GM10248 (cell line): ENCODE data around the gene CFDP1.
"Not testable (repeated sequence)": the region's sequence is repeated elsewhere in the genome, so short reads cannot be mapped to it uniquely, and the experiment has no call there.

ENCODE experiments used
- CTCF ChIA-PET: fragments of 300-600 bp; sonication (Branson Sonifier 250); formaldehyde crosslinking; extraction: SDS; loops from one replicate; lab custom pipeline; 2021; ENCODE audit warnings: antibody characterized with exemption; lab: Yijun Ruan, JAX
- POLR2A ChIA-PET: fragments of 350-650 bp; sonication (Branson Sonifier 250); formaldehyde crosslinking; extraction: SDS; loops from one replicate; lab custom pipeline; 2020; ENCODE audit warnings: antibody characterized with exemption; lab: Yijun Ruan, JAX
- DNase-seq: peaks from one replicate; pipeline ENCODE4 v3.0.0; 2012; ENCODE audit errors: extremely low spot score
- CTCF ChIP-seq: IDR thresholded peaks from 2 replicates; pipeline ENCODE4 v1.5.1; 2012; ENCODE audit warnings: mild to moderate bottlenecking, low read depth; ENCODE audit errors: extremely low read depth, missing control alignments, control extremely low read depth

CFDP1 gene

GRCh38 chr16:75271441-75272096, 161.7 kb downstream of the CFDP1 start:
- TF ChIP-seq CTCF = no peak
- POLR2A ChIA-PET = no interaction called here
- CTCF ChIA-PET = interaction anchor here (1.1 kb wide), 1 partner anchor 245 kb away, joined by 3 read pairs; no protein-coding TSS in a partner anchor
- DNase-seq = peak; percentile 24

DNA sequence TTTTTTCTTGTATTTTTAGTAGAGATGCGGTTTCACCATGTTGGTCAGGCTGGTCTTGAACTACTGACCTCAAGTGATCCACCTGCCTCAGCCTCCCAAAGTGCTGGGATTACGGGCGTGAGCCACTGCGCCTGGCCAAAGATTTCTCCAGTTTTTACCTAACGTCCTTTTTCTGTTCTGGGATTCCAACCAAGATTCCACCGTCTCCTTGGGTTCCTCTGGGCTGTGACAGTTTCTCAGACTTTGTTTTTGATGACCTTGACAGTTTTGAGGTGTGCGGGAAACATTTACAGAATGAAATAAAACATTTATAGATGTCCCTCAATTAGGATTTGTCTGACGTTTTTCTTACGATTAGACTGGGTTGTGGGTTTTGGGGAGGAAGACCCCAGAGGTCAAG, 163.9 kb downstream of the CFDP1 start:
- CTCF ChIA-PET, POLR2A ChIA-PET, DNase-seq: not testable (repeated sequence)

DNA sequence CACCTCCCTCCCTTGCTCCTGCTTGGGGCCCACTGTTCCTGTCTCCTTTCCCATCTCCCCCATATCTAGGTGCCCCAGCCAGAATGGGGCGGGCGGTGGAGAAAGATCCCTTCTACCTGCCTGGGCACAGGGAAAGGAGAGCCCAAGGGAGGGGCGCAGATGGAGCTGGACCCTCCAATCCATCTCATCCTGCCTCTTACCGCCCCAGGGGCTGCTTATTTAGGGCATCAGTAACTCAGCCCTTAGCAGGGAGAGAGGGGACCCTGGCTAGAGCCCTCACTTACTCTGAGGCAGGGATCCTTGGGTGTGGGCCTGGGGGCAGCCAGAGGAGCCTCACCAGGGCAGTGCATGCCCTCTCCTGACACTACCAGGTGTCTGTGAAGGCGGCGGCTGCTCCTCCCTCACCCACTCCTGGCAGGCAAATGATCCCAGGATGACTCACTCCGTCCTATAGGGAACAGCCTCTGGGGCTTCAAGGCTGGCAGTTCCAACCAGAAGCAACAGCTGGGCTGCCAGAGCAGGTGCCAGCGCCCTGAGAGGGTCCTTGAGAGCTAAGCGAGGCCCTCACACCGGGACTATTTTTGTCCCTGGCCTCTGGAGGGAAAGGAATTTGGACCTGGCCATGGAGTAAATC, 165.6 kb downstream of the CFDP1 start:
- DNase-seq = no peak
- TF ChIP-seq CTCF = no peak
- CTCF ChIA-PET = interaction anchor here (0.6 to 2.6 kb wide), 3 partner anchors 11 to 34 kb away, joined by 3 to 12 read pairs (median 3); no protein-coding TSS in a partner anchor
- POLR2A ChIA-PET = interaction anchor here (0.5 to 0.6 kb wide), 2 partner anchors 86 to 385 kb away, joined by 3 to 9 read pairs; no protein-coding TSS in a partner anchor

DNA sequence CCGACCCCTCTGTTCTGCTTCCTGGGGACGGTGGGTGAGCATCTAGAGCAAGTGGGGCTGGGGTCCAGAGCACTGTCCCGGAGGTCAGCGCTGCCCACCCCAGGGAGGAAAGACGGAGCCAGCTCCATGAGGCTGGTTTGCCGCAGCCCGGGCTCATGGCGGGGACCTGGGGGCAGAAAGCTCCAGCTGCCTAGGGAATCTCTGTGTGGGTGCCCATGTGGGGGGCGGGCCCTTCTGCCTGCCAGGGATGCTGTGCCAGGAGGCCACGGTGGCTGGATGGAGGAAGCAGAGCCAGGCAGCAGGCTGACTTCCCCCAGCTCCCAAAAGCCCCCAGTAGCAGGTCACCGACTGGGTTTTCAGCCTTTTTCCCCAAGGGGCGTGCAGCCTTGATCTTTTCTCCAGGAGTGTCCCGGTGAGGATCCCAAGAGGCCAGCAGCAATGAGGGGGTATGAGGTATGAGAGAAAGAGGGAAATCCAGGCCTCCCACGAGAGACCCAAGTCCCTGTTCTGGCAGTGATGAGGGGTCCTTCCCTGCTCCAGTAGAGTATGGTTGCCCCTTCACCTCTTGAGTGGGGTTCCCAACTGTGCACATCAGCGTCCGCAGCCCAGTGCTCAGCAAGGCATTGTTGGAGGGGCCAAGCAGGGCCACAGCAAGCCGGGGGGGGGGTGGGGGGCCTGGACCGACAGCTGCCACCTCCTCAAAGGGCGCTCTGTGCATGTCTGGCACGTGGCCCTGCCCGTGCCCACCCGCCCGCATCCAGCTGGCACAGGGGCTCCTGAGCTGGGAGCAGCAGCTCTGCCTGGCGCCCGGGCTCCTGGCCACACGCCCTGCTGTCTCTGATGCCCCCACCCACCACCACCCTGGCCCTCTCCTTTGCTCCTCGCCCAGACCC, 166.3 kb downstream of the CFDP1 start:
- POLR2A ChIA-PET = interaction anchor here (0.6 kb wide), 1 partner anchor 384 kb away, joined by 3 read pairs; no protein-coding TSS in a partner anchor
- CTCF ChIA-PET = interaction anchor here (1.0 to 2.6 kb wide), 4 partner anchors 11 to 45 kb away, joined by 3 to 12 read pairs (median 4); no protein-coding TSS in a partner anchor
- no peak for DNase-seq
- TF ChIP-seq CTCF = no peak

GRCh38 chr16:75265911-75266701, 167.2 kb downstream of the CFDP1 start:
- CTCF ChIA-PET = interaction anchor here (1.0 to 2.6 kb wide), 3 partner anchors 12 to 46 kb away, joined by 3 to 12 read pairs (median 4); no protein-coding TSS in a partner anchor
- peak; percentile 94 for DNase-seq
- POLR2A ChIA-PET = no interaction called here

More at GRCh38 chr16:75265911-75266701, 167.2 kb downstream of the CFDP1 start:
- TF ChIP-seq CTCF = no peak
